AG08396 (cell line): ENCODE results near the gene DPP4.

Experiments
- DNase-seq: peaks from one replicate; pipeline ENCODE4 v3.0.0; 2012; ENCODE audit warnings: low spot score, mixed read lengths

Gene DPP4

DNA sequence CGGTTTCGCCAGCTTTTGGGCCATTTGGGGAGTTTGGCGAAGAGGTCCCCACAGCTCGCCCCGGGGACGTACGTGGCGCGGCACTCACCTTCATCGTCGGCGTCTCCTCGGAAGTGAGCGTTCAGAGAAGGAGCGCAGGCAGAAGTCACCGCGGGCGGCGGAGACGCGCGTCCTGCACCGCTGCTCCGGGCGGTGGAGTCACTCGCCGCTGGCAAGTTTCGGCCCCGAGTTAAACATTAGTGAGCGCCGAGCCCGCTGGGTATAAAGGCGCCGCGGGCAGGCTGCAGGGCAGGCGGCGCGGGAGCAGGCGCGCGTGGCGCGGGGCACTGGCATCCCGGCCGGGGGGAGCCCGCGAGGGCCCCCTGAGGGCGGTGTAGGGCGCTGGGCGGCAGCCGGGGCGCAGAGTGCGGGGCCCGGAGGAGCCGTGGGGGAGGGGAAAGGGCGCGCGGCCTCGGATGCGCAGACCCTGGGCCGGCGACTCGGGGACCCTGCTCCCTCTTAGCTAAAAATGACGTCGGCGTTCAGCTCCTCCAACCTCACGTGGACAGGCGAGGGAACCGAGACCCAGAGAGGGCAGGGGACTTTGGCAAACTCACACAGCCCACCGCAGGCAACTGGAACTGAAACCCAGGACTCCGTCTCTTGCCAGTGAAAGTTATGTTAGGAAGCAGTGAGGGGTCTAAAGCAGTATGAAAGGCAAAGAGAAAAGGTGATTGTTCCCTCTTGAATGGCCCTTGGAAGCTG, at the start of gene DPP4:
Gene DPP4 (minus strand): TSS at position 328 of the 744 bp plus-strand sequence. CDS start 234 bp downstream, at position 94.
- DNase-seq = peak; percentile 70

DNA sequence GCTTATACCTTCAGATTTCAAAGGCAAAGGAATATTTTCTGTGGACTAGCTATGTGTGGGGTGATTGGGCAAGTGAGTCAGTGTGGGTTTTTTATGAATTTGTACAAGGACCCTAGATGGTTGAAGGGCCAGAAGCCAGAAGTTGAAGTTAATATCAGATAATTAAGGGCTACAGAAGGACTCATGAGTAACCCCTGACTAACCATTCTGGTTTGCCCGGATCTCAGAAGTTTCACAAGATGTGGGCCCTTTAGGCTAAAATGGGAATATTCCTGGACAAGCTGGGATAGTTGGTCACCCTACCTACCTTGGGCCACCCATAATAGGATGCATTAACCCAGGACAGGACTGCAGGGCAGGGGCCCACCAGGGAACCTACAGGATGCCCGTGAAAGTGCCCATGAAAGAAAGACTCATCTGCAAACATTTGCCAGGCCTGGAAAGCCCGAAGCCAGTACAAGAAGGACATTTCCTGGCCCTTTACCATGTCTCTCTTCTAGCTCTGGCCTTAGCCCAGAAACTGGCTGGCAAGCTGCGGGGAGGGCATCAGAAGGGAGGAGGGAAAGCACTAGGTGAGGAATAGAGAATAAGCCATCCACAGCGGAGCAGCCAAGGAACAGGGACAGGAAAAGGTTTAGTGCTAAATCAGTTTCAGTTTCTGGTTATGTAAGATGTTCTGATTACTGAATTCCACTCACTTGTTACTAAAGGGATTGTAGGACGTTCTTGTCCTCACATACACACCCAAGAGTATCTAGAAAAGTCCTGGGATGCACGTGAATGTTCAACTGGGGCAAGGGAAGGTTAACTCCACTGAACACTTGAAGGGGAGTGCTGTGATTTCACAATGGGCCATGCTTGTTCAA, 44.4 kb upstream of the DPP4 start:
- peak; percentile 23 for DNase-seq

DNA sequence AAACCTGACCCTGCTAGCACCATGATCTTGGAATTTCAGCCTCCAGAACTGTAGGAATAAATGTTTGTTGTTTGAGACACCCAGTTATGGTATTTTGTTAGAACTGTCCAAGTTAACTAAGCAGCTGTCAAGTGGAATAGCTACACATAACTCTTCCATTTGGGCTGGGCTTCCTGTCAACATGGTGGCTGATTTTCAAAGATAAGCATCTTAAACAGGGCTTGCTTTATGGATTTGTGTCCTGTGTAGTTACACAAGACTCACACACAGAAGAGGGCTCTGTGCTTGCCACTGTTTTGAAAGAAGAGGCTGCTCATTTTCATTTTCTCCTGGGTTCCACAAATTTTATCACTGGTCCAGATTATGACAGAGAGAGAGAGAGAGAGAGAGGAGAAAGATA, 42.3 kb upstream of the DPP4 start:
- no peak for DNase-seq

DNA sequence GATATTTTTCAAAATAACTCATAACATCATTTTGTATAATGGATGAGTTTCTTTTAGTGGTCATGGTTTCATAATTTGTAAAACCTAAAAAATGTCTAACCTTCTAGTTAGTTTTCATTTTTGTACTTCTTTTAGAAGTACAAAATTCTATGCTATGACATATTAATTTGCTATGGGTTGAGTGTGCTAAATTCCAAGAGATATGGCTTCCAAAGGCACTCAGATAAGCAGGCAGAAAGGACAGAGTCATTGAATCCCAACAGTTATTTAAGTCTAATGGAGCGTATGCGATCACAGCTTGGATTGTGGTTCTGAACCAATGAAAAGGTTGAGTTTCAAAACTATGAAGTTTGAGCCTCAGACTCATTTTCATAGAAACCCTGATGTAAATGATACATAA, 41.1 kb upstream of the DPP4 start:
- DNase-seq = no peak

DNA sequence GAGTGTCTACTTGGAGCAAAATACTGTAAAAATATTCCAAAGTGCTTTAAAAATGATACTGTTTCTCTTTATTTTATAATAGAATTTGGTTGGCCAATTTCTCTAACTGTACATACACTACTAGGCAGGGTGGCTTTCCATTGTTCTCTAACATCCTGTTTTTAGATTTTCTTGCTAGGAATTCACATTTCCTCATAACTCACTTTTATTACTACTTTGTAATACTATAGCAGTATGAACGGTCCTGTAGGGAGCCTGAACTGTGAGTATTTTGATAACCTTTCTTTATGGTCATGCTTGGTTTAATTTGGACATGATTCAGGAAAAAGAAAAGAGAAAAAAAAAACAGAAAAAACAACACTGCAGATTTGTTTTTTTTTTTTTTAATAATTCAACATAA, 40.3 kb upstream of the DPP4 start:
- DNase-seq = no peak

DNA sequence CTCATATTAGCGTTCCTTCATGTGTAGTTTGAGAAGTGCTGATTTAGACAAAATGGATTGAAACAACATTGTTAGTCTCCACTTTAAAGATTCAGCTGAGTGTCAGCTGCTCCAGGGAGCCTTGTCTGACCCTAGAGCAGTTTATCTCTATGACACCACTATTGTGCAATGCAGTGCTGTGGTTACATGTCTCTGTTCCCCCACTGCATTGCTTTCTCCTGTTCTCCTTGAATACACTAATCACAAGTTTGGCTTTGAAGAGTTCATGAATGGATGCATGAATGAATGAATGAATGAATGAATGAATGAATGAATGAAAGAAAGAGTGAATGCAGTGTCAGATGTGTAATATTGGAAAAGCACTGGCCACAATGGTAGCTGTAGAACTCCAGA, 39.8 kb upstream of the DPP4 start:
- DNase-seq = peak; percentile 39

DNA sequence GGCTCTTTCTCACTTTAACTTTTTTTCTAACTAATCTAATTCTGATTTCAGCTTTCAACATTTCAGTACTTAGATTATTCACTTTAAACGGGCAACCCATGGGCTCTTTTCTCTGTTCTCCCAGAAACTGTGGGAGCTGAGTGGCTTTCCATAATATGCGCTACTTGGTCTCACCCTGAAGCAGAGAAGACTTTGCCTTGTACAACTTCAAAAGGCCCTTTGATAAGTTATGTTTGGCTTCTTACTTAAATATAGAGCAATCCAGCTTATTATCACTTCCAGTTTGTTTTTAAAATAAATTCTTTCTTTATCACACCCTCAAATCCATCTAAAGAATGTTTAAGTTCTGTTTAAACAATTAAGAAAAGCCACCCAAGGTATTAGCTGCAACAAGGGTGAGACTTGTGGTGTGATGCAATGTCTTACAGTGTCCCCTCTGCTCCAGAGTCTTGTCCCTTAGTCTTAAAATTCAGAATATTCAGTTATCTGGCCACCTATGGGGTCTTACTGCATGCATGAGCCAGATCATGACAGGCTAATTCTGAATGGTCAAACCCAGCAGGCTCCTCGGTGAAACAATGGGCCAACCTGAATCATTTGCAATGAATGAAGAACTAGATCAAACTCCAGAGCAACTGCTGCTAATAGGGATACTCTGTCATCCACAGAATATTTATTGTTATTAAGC, 39.2 kb upstream of the DPP4 start:
- no peak for DNase-seq

DNA sequence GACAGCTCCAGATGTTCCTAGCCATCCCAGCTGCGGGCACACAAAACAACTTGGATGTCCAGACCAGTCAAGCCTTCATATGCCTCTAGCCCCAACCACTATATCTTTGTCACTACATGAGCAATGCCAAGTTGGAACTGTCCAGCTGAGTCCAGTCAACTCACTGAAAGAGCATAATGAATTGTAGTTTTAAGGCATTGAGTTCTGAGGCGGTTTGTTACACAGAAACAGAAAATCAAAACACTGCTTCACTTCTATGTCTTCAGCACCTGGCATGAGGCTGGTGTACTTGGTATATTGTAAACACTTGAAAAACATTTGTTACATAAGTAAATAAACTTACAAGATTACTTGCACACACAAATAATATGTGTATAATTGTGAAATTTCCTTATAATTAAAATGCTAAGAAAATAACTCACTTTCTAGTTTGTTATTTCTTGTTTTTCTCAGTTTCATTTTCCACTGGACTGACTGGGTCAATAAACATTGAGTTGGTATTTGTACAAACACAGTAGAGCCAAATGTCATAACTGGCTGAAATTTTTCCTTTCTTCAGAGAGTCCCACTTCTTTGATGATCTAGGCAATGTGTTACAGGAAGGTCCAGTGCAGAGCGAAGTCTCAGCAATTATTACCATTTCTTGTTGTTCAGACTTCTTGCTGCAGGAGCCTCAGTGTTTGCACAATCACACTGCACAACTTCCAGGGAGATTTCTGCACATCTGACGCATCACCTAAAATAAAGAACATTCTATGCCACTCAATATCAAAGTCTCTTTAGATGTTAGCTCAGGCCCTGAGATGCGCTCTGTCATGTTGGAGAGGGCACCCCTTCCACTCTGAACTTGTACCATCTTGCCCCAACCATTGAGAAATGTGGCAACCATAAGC, 38.2 kb upstream of the DPP4 start:
- no peak for DNase-seq

DNA sequence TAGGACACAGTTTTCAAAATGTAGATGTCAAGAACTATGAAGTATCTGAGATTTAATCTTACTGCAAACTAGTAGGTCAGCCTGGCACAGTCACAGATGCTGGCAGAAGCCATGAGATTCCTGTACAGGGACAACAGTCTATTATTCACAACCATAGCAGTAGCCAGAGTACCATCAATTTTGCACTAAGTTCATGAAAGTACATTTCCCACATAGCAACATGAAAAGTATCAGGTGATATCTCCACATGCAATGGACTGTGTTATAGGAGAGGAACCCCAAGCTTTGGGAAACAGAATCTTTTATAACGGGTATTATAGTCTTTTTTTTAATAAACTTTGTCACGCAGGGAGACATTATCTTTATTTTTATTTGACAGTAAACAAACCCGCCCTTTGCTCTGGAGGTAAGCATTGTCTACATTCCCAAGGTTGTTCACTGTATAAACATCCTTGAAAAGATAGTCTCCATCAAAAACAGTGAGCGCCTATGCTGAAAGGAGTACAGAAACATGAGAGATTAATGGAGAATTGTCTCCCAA, 33.4 kb upstream of the DPP4 start:
- no peak for DNase-seq

DNA sequence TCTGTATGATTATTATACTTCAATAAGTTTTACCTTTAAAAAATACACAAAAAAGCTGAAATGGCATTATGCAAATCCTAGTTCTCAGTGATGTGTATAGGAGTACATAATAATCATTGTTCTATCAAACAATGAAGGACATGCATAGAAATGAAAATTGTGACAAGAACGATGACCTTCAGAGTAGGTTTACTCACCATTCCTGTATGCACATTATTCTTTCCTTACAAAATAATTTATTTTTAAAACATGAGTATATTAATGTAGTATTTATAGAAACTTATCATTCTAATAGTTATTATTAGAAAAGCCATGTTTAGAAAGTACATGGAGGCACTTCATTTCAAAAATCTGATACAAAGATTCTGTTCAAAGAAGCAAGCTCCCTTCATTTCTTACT, 32.7 kb upstream of the DPP4 start:
- no peak for DNase-seq

DNA sequence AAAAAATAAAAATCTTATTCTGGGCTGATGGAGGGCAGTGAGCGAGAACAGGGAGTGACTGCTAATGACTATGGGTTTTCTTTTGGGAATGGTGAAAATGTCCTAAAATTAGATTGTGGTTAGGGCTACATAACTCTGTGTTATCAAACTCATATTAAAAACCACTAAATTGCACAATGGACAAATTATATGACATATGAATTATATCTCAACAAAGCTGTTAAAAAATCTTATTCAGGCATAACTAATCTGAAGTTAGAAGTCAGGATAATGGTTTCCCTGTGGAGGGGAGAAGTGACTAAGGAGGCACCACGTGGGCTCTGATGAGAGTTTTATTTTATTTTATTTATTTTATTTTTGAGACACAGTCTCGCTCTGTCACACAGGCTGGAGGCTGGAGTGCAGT, 32.1 kb upstream of the DPP4 start:
- DNase-seq = no peak

DNA sequence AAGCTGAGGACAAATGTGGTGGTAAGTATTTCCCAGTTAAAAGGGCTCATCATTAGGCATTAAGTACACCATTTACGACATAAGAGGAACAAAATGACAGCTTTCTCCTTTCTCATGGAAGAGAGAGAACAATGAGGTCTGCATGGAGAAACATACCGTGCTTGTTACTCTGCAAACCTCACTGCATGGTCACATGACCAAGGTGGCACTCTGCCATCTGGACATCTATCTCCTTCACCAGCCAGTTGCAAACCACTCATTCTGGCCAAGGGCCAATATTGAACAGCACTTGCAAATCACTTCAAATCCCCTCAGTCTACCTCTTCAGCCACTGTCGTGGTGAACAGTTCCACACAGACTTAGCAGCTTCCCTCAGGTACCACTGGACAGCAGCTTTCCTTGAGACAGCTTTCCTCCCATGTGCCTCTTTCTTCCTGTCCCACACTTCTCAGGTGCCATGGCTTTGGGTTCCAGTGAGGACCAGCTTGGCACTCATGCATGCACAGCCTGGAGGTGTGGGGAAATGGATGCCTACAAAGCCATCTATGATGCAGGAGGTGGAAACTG, 29.5 kb upstream of the DPP4 start:
- no peak for DNase-seq

DNA sequence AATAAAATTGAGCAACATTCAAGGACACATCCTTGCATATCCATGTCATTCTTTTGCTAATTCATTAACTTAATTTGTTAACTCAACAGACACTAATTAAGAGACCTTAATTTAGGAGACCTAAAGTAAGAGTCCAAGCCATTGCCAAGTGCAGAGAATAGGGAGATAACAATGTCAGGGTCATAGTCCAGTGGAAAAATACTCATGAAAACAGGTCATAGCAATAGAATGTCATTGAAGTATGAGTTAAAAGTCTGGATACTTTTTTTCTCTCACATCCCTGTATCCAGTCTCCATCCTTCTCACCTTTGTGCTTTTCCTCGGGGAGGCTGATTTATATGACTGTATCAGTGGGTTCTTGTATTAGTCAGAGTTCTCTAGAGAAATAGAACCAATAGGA, 26.6 kb upstream of the DPP4 start:
- no peak for DNase-seq

DNA sequence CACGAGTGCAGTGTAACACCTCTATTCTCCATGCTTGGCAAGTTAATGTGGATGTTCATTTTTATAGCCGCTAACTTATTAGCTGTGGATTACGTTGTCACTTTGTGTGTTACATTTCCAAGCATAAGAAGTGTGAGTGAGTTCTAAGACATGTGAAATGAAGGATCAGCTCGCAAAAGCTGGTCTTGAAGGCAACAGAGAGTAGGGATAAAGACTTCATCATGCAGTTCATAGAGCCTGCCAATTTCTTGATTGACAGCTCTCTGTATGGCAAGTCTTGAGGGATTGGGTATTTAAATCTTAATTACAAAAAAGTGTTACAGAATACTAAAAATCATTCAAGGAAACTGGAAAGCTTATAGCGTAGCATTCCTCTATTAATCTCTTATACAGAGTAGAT, 25.8 kb upstream of the DPP4 start:
- no peak for DNase-seq

DNA sequence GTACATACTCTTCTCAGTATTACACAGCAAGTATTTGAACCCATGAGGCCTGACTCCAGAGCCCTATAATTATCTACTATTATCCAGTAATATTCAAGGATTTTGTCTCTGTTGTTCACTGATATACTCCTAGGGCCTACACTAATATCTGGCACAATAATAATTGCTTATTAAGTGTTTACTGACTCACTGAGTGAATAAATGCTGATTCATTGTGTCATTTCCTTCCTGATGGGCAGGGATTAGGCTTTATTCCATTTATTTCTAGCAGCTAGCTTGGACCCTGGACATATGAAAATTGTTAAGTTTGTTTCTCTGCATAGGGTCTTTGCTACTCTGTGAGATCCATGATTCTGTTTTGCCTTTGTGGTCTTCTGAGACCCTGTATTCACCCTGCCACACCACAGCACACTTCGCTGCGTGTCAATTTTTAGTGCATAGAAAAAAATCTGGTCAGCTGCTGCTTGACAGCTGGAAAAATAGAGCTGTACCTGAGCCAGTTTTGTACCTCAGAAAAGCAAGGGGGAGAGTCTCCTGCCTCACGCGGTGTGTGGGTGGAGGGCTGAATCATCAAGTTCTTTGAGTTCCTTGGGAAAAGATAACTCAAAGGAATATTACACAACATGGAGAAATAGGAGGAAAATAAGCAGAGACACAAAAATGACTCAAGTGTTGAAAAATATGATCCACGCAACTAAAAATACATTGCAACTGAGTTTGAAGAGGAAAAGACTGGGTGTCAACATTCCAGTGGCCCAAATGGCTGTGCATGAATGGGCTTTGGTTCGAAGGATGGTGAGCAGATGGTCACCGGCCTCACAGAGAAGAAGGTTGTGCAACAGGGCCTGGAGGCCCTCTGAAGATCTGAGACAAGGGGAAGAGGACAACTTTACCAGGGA, 18.9 kb upstream of the DPP4 start:
- peak; percentile 50 for DNase-seq

DNA sequence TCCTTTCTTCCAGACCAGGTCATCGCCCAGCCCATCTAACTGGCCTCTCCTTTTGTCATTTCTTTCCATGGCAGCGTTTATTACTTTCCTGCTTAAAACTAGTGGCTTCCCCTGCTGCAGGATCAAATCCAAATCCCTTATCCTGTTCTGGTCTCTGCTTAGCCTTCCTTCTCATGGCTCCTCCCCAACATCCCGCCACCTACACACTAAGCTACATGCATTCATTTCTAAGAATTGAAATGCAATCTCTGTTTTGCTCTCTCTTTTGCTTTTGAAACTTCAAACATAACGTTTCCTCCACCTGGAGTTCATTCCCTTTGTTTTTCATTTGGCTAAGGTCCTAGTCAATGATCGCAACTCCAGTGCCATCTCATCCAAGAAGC, 18.0 kb upstream of the DPP4 start:
- DNase-seq = no peak

DNA sequence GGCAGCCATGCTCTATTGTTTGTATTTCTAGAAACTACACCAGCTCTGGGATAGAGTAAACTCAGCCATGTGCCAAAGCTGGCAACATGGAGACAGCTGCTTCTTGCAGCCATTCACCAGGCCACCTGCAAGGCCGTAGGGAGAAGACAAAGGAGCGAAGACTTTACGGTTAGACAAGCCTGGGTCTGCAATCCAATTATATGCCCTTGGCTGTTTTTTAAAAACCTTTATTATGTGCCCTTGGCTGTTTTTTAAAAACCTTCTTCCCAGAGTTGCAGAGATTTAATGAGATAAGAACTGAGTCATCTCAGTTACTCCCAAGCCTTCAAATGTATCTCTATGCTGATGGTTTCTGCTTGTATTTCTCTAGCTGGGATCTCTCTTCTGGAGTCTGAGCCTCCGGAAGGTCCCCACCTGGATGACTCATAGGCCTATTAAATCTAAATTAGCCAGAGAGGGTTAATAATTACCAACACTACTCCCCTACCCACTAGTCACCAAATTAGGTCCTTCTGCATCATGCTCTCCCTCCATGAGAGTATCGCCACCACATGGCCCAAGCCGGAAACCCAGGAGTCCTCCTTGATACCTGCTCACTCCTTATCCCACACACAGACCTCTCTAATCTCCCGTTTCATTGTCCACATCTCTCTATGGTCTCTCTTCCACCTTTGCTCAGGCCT, 17.5 kb upstream of the DPP4 start:
- no peak for DNase-seq

DNA sequence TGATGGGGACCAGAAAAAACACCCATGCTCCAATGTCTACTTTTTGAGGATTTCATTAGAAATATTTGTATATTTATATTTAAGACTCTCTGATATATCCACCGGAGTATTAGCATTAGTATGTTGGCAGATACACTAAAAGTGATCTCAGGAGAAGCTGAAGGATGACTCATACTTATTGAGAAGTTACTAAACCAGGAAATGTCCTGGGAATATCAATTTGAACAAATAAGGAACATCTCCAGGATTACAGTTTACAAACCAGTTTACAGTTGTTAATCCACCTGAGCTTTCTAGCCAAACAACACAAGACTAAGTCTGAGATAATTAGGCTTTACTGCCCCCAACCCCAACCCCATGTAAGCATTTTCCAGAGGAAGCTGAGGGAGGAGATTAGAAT, 16.1 kb upstream of the DPP4 start:
- no peak for DNase-seq

DNA sequence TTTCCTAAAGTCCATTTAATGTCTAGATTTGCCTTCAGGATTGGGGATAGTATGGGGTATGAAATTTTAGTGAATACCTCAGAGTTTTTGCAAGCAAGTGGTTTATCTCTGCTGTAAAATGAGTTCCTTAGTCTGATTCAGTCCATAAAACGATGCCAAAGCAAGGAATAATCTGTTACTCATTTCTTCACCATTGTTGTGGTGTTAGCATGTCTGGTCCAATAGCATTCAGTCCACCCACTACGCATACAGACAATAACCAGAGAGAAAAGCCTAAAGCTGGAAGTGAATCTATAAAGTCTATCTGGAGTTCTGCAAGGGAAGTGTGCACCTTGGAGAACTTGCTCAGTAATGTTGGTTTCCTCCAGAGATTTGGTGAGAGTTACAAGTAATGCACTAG, 12.9 kb upstream of the DPP4 start:
- DNase-seq = no peak
